PC-9 (cell line): Measurements from ENCODE around the gene SH3RF1. TPM values are rescaled to one million over a fixed set of nuclear protein-coding genes. Genes with fewer than 3 reads are reported as not detected.

Experiments
- Bru-seq: library from RNA; stranded (reverse); fragments of 400-500 nt; gene quantifications from one replicate; lab custom pipeline; 2021; lab: Mats Ljungman, UMichigan
- BruChase-seq, 2 experiments: library from RNA; stranded (reverse); fragments of 400-500 nt; gene quantifications; one replicate each; lab custom pipeline; 2021; lab: Mats Ljungman, UMichigan
- BruUV-seq: library from RNA; stranded (reverse); fragments of 400-500 nt; replicated peaks from 2 replicates; lab custom pipeline; 2021; lab: Mats Ljungman, UMichigan
- CTCF ChIA-PET: fragments of 300-600 bp; sonication (Branson Sonifier 250); formaldehyde crosslinking; loops from one replicate; lab custom pipeline; 2022; ENCODE audit warnings: antibody characterized with exemption; lab: Charles Lee
- POLR2A ChIA-PET: fragments of 300-600 bp; sonication (Branson Sonifier 250); formaldehyde crosslinking; loops from one replicate; lab custom pipeline; 2022; ENCODE audit warnings: antibody characterized with exemption; ENCODE audit not compliant: unreplicated experiment; lab: Charles Lee
- DNase-seq, 2 experiments: peaks; one replicate each; pipeline versions ENCODE4 v3.0.0 to v3.0.0-alpha.2; 2015 to 2022; ENCODE audit warnings: mixed read lengths in 1 of 2
- H2AFZ ChIP-seq: fragments of 200-600 bp; sonication (generic); 2 replicates; pipeline ENCODE4 v1.8.1; 2017; ENCODE audit warnings: antibody characterized with exemption
- H3F3A ChIP-seq: fragments of 200-600 bp; sonication (generic); 2 replicates; pipeline ENCODE4 v1.8.1; 2017; ENCODE audit warnings: antibody characterized with exemption, mild to moderate bottlenecking, low read depth; ENCODE audit not compliant: insufficient read depth
- H3K27ac ChIP-seq: fragments of 200-600 bp; sonication (generic); 2 replicates; pipeline ENCODE4 v1.6.1; 2016; ENCODE audit warnings: mixed run types
- H3K27me3 ChIP-seq: fragments of 200-600 bp; sonication (generic); 2 replicates; pipeline ENCODE4 v1.6.1; 2016; ENCODE audit warnings: low read depth, mixed run types; ENCODE audit not compliant: insufficient read depth
- H3K36me3 ChIP-seq: fragments of 200-600 bp; sonication (generic); 2 replicates; pipeline ENCODE4 v1.6.1; 2016; ENCODE audit warnings: low read depth, mixed run types
- H3K4me1 ChIP-seq: fragments of 200-600 bp; sonication (generic); replicated peaks from 2 replicates; pipeline ENCODE4 v1.6.1; 2016; ENCODE audit warnings: mixed run types; ENCODE audit not compliant: insufficient read depth
- H3K4me2 ChIP-seq: fragments of 200-600 bp; sonication (generic); 2 replicates; pipeline ENCODE4 v1.6.1; 2017; ENCODE audit warnings: mixed run types
- H3K4me3 ChIP-seq: fragments of 200-600 bp; sonication (generic); 2 replicates; pipeline ENCODE4 v1.6.1; 2016; ENCODE audit warnings: mixed run types
- H3K79me2 ChIP-seq: fragments of 200-600 bp; sonication (generic); 2 replicates; pipeline ENCODE4 v1.6.1; 2017; ENCODE audit warnings: low read depth, mixed run types
- H3K9me2 ChIP-seq: fragments of 200-600 bp; sonication (generic); 2 replicates; pipeline ENCODE4 v1.8.1; 2017; ENCODE audit warnings: mild to moderate bottlenecking; ENCODE audit not compliant: insufficient read depth
- H3K9me3 ChIP-seq: fragments of 200-600 bp; sonication (generic); 2 replicates; pipeline ENCODE4 v1.8.1; 2016; ENCODE audit warnings: low read depth; ENCODE audit not compliant: insufficient read depth
- H4K20me1 ChIP-seq: fragments of 200-600 bp; sonication (generic); 2 replicates; pipeline ENCODE4 v1.8.1; 2017; ENCODE audit not compliant: insufficient read depth
- EZH2 ChIP-seq: fragments of 200-600 bp; sonication (generic); IDR thresholded peaks from 2 replicates; pipeline ENCODE4 v1.8.0; 2017; ENCODE audit warnings: antibody characterized with exemption, low read depth
- intact Hi-C: fragments of 100-400 bp; cut with micrococcal nuclease; formaldehyde crosslinking; loops from one replicate; pipeline ENCODE4 v1.10.0; 2022; ENCODE audit not compliant: unreplicated experiment
- long read RNA-seq: library from polyadenylated mRNA; stranded (forward); transcript quantifications from one replicate; pipeline ENCODE4 v2.0.0, GENCODE V29; 2022
- total RNA-seq: library from RNA; stranded (reverse); gene quantifications from 2 replicates; pipeline ENCODE4 v1.2.3, GENCODE V29; 2021
- TF ChIP-seq, protein P1 (sequence below): fragments of 200-600 bp; sonication (generic); conservative IDR thresholded peaks from 2 replicates; pipeline ENCODE4 v1.6.1; 2017; ENCODE audit warnings: mixed run types, antibody characterized with exemption, mild to moderate bottlenecking, moderate library complexity

SH3RF1 gene
- total RNA-seq, result 26.4 and 37.4 TPM in 2 replicates
- Bru-seq, nascent RNA, result percentile 95 among the genes with signal in this experiment
- percentile 89 among the genes with signal in this experiment for BruChase-seq, experiment 1, labeled RNA remaining after a 2-hour chase
- percentile 70 among the genes with signal in this experiment for BruChase-seq, experiment 2, labeled RNA remaining after a 6-hour chase
- long read RNA-seq, full-length matches to known transcripts, result 10 of 15 reads
- long read RNA-seq, partial matches to known transcripts, result 4 of 15 reads
- long read RNA-seq, other reads (novel, unspliced or antisense), result 1 of 15 reads

DNA sequence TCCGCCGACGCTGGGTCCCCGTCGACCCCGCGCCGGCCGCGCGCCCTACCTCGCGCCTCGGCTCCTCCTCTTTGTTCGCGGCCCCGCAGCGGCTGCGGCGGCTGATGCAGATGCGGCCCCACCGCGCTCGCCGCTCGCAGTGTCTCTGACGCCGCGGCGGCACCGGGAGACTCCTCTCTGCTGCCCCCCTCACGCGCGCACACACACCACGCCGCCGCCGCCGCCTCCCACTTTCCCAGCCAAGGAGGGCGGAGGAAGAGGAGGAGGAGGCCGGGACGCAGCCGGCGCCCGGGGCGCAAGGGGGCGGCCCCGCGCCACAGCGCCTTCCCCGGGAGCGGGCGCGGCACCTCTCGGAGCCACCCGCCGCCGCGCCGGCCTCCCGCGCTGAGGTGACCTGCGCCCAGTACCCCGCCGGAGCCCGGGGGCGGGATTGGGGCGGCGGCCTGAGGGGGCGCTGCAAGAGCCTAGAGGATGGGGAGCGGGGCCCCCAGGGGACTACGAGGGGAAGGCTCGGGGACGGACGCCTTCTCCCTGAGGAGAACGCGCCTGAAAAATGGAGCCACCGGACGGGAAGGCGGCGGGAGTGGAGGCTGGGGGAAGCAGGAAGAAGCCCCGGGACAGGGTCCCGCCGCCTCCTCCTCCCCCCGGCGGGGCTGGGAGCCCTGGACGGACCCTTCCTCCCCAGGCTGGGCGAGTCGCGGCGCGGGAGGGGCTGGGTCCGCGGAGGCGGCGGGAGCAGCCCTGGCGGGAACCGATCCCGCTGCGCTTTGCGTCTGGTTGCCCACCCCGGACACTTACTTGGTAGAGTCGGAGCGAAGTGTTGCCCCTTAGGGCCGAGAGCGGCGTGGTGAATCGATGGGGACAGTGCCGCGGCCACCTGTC is at the start of gene SH3RF1:
Gene SH3RF1, minus strand, starts transcription at position 147 of the 882 bp plus-strand sequence. CDS start 1,744 bp downstream, outside the sequence.
- Histone ChIP-seq H3K4me2 (peak within 1 kb of the TSS; percentile 91), H3K4me1 (peaks cover 39% of the 10 kb centered on the region), H3K79me2 (peaks cover 44% of the 10 kb centered on the region), H3K9me2 (no peaks in the 10 kb centered on the region), H3K27ac (peak within 1 kb of the TSS; percentile 66), H3K4me3 (peak within 1 kb of the TSS; percentile 91), H3K27me3 (no peaks in the 10 kb centered on the region), H3K36me3 (0 out of 2 replicates have a peak, but pooled peaks cover 2% of the 10 kb centered on the region), H3K9me3 (no peaks in the 10 kb centered on the region), H3F3A (peaks cover 34% of the 10 kb centered on the region), H4K20me1 (no peaks in the 10 kb centered on the region), H2AFZ (peak within 1 kb of the TSS; percentile 88)
- BruUV-seq, result TSS peak; percentile 57
- peak; percentile 60 to 91 for DNase-seq
- POLR2A ChIA-PET, result interaction anchor here (0.9 kb wide), 1 partner anchor 261 kb away, joined by 60 read pairs; the partner anchor contains the start of gene CBR4
- CTCF ChIA-PET, result interaction anchor here (0.6 to 0.8 kb wide), 2 partner anchors 85 to 246 kb away, joined by 3 read pairs; no protein-coding TSS in a partner anchor
- intact Hi-C loops, result loop anchor here (1.0 to 5.0 kb wide), 5 partner anchors 91 to 259 kb away; partner anchors contain the start of gene CBR4
- TF ChIP-seq, protein P1, sequence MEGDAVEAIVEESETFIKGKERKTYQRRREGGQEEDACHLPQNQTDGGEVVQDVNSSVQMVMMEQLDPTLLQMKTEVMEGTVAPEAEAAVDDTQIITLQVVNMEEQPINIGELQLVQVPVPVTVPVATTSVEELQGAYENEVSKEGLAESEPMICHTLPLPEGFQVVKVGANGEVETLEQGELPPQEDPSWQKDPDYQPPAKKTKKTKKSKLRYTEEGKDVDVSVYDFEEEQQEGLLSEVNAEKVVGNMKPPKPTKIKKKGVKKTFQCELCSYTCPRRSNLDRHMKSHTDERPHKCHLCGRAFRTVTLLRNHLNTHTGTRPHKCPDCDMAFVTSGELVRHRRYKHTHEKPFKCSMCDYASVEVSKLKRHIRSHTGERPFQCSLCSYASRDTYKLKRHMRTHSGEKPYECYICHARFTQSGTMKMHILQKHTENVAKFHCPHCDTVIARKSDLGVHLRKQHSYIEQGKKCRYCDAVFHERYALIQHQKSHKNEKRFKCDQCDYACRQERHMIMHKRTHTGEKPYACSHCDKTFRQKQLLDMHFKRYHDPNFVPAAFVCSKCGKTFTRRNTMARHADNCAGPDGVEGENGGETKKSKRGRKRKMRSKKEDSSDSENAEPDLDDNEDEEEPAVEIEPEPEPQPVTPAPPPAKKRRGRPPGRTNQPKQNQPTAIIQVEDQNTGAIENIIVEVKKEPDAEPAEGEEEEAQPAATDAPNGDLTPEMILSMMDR, result no peak; the same call in 1 of the 2 replicates
- TF ChIP-seq EZH2, result no peak

DNA sequence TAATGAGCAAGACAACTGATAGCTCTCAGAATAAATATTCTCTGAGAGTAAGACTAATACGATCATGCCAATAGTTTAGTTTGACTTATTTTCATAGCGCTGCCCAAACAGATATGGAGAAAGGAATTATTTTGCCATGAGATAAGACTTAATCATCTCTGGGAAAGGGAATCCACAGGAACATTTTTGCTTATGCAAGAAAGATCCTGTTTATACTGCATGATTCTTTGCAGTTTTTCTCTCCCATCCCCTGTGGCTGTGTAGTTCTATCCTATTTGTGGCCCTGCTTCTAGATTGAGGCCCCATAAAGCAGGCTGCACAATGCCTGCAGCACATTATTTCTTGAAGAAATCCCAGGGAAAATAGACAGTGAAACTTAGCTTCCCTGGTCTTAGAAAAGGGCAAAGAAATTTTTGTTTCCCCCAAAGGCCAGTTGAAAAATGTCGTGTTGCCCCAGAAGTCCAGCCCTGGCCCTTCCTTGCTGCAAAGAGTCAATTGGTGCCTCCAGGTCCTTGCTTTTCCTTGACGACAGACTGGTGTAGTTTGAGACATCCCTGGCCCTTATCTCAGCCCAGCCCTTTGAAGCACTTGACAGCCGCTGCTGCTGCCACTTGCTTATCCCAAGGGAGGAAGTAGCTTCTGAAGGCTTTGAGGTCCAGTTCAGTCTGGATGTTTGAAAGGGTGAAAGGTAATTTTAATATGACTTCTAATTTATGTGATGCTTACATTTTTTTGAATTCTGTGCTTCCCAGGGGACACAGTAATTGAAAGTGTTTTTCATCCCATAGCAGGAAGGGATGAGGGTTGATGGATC is 45.0 kb upstream of the SH3RF1 start:
- Histone ChIP-seq H2AFZ (no peak overlapping the region), H3K4me2 (no peak overlapping the region), H3K36me3 (no peaks in the 10 kb centered on the region), H3K27ac (no peak overlapping the region), H3F3A (no peaks in the 10 kb centered on the region), H3K9me2 (no peaks in the 10 kb centered on the region), H4K20me1 (no peaks in the 10 kb centered on the region), H3K79me2 (no peaks in the 10 kb centered on the region), H3K4me1 (no peaks in the 10 kb centered on the region), H3K4me3 (no peak overlapping the region), H3K27me3 (no peaks in the 10 kb centered on the region), H3K9me3 (no peaks in the 10 kb centered on the region)
- BruUV-seq, result no TSS peak
- intact Hi-C loops, result no loop called here
- no peak for DNase-seq
- ChIA-PET POLR2A (no interaction called here), CTCF (no interaction called here)
- no peak for TF ChIP-seq EZH2
- TF ChIP-seq, protein P1, result no peak
